Progenitor cell of endocrine pancreas (in vitro differentiated cells): ENCODE results near the gene BACE2. TPM values are rescaled to one million over a fixed set of nuclear protein-coding genes. Genes with fewer than 3 reads are reported as not detected.
"Not testable (repeated sequence)": the region's sequence is repeated elsewhere in the genome, so short reads cannot be mapped to it uniquely, and the experiment has no call there.

Experiments used
- DNase-seq: peaks from one replicate; pipeline ENCODE4 v3.0.0; 2021; ENCODE audit warnings: low spot score; ENCODE audit not compliant: unreplicated experiment
- H3K27ac Mint-ChIP-seq: 2 replicates; pipeline ENCODE4 v1.8.0; 2021; ENCODE audit warnings: mild to moderate bottlenecking, moderate library complexity, mixed read lengths
- H3K27me3 Mint-ChIP-seq: 2 replicates; pipeline ENCODE4 v1.8.0; 2021; ENCODE audit warnings: mixed read lengths
- H3K36me3 Mint-ChIP-seq: 2 replicates; pipeline ENCODE4 v1.8.0; 2022; ENCODE audit warnings: mixed read lengths; ENCODE audit not compliant: insufficient read depth
- H3K4me1 Mint-ChIP-seq: 2 replicates; pipeline ENCODE4 v1.8.0; 2021; ENCODE audit warnings: low read depth, mixed read lengths
- H3K4me3 Mint-ChIP-seq: 2 replicates; pipeline ENCODE4 v1.8.0; 2021; ENCODE audit warnings: low read depth, mild to moderate bottlenecking, moderate library complexity, mixed read lengths
- H3K9me3 Mint-ChIP-seq: 2 replicates; pipeline ENCODE4 v1.8.0; 2021; ENCODE audit warnings: low read depth, mixed read lengths
- CTCF ChIP-seq: fragments of 200-600 bp; sonication (generic); IDR thresholded peaks from one replicate; pipeline ENCODE4 v1.5.0; 2021; ENCODE audit warnings: antibody characterized with exemption, mild to moderate bottlenecking; ENCODE audit not compliant: unreplicated experiment
- total RNA-seq: library from RNA; stranded (reverse); gene quantifications from 2 replicates; pipeline ENCODE4 v1.2.1, GENCODE V29; 2021

Gene BACE2
- total RNA-seq, 1 donor from 2014 or later, result 13.4 TPM

DNA sequence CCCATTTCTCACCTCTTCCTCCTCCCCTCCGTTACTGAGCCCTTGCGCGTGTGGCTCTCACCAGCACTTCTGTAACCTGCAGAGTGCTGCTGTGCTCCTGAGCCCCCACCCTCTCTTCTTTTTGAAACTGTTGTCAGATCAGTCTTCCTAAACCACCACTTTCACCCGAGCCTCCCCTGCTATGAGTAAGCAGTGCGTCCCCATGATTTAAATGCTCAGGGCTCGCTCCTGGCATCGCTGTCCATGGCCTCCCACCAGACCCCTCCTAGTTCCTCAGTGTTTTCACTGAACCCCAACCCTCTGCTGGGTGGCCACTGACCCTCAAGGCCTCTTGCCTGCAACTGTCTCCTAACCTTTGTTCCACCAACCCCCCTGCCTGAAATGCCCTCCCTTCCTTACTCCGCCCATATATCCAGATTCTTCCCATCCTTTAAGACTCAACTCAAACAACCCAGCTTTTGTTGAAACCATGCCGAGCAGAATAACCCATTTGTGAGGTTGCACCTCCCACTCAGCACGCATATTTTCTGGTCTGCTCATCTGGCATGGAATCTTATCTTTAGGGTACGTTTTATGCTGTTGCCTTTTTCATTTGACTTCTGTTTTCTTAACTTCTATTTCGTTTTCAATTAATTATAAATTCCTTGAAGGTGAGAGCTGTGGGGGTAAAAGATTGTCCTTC is 84.1 kb downstream of the BACE2 start:
- no peak overlapping the region for H3K27ac Mint-ChIP-seq
- peaks cover 45% of the 10 kb centered on the region for H3K36me3 Mint-ChIP-seq
- peaks cover 14% of the 10 kb centered on the region for H3K9me3 Mint-ChIP-seq
- peaks cover 7% of the 10 kb centered on the region for H3K4me1 Mint-ChIP-seq
- H3K27me3 Mint-ChIP-seq, result no peaks in the 10 kb centered on the region
- no peak for TF ChIP-seq CTCF
- H3K4me3 Mint-ChIP-seq, result no peak overlapping the region
- DNase-seq, result no peak

DNA sequence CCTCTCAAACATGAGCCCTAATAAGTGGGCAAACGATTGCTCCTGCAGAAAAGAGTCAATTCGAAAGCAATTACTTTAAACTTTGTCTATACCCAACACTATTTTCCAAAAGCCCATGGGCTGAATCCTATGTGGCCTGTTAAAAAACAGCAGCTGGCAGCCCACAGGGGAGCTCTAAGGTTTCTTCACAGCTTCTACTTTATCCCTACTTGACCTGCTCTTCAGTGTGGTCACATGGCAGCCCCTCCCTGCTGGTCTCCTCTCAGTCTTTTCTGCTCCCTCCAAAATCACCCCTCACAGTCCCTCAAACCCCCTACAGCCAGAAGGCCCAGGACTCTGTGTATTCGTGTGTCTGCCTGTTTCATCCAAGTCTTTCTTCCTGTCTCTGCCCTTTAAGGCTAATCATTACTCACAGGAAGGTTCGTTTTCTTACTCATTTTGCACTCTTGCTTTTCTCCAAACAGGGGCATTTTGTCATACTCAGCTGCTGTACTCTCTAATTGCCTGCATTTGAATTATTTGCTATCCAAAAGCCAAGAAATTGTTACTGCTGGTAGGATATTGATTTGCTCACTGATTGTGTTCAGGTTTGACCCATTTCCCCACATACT is 86.2 kb downstream of the BACE2 start:
- TF ChIP-seq CTCF, result no peak
- Mint-ChIP-seq H3K4me3 (no peak overlapping the region), H3K36me3 (peaks cover 35% of the 10 kb centered on the region), H3K4me1 (peaks cover 7% of the 10 kb centered on the region), H3K27me3 (no peaks in the 10 kb centered on the region), H3K9me3 (peaks cover 14% of the 10 kb centered on the region), H3K27ac (no peak overlapping the region)
- DNase-seq, result no peak

GRCh38 chr21:41255190-41255589 is 87.2 kb downstream of the BACE2 start:
- H3K9me3 Mint-ChIP-seq, result peaks cover 14% of the 10 kb centered on the region
- H3K4me3 Mint-ChIP-seq, result no peak overlapping the region
- no peak for DNase-seq
- no peak overlapping the region for H3K27ac Mint-ChIP-seq
- peaks cover 7% of the 10 kb centered on the region for H3K4me1 Mint-ChIP-seq
- peaks cover 33% of the 10 kb centered on the region for H3K36me3 Mint-ChIP-seq
- no peak for TF ChIP-seq CTCF
- no peaks in the 10 kb centered on the region for H3K27me3 Mint-ChIP-seq

DNA sequence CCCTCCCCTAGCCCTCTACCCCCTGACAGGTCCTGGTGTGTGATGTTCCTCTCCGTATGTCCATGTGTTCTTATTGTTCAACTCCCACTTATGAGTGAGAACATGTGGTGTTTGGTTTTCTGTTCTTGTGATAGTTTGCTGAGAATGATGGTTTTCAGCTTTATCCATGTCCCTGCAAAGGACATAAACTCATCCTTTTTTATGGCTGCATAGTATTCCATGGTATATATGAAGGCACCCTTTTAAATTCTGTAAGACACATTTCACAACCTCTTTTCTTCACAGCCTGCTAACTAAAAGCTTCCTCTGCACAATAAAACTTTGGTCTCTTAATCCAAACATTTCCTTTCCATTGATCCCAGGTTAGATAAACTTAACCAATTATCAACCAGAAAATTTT is 88.3 kb downstream of the BACE2 start:
- not testable (repeated sequence) for H3K4me1 Mint-ChIP-seq, H3K27me3 Mint-ChIP-seq, DNase-seq, H3K4me3 Mint-ChIP-seq
- Mint-ChIP-seq H3K27ac (peak overlapping the region; percentile 33), H3K36me3 (peaks cover 29% of the 10 kb centered on the region), H3K9me3 (peaks cover 14% of the 10 kb centered on the region)

GRCh38 chr21:41256771-41257702 is 89.1 kb downstream of the BACE2 start:
- Mint-ChIP-seq H3K4me3 (no peak overlapping the region), H3K36me3 (peaks cover 27% of the 10 kb centered on the region), H3K27ac (peak overlapping the region; percentile 9), H3K4me1 (peaks cover 7% of the 10 kb centered on the region), H3K27me3 (no peaks in the 10 kb centered on the region), H3K9me3 (peaks cover 14% of the 10 kb centered on the region)
- TF ChIP-seq CTCF, result no peak
- no peak for DNase-seq
